A549 (cell line): Measurements from ENCODE around the gene PTPN1. TPM values are rescaled to one million over a fixed set of nuclear protein-coding genes. Genes with fewer than 3 reads are reported as not detected.
"Not testable (repeated sequence)": the region's sequence is repeated elsewhere in the genome, so short reads cannot be mapped to it uniquely, and the experiment has no call there.

Experiments used
- ATAC-seq, 2 experiments: fragments of 200-7000 bp in 1 of 2; fragments of >200 bp in 1 of 2; cut with Nextera tagmentation in 1 of 2; cut with Tn5 transposase in 1 of 2; 3 replicates each; pipeline versions ENCODE4 v1.8.0 to v1.9.1; 2018 to 2020; ENCODE audit warnings: mild to moderate bottlenecking in 1 of 2, moderate library complexity in 1 of 2
- CTCF ChIA-PET: fragments of 300-600 bp; sonication (Branson Sonifier 250); formaldehyde crosslinking; extraction: SDS; loops from one replicate; lab custom pipeline; 2021; ENCODE audit warnings: antibody characterized with exemption, inconsistent platforms; lab: Yijun Ruan, JAX
- POLR2A ChIA-PET: fragments of 350-600 bp; formaldehyde crosslinking; extraction: SDS; loops from one replicate; lab custom pipeline; 2021; ENCODE audit warnings: antibody characterized with exemption, inconsistent platforms; lab: Yijun Ruan, JAX
- DNase-seq, 2 experiments: peaks; one replicate each; pipeline versions ENCODE4 v3.0.0 to v3.0.0-alpha.2; 2011 to 2016; ENCODE audit warnings: low read depth in 1 of 2, low spot score in 1 of 2
- FAIRE-seq: peaks from 2 replicates; lab custom pipeline; 2011; peaks lifted over from hg19 to GRCh38; lab: Jason Lieb, UNC
- H3K27ac ChIP-seq, 2 experiments: fragments of >200 bp; sonication (Bioruptor Twin); formaldehyde crosslinking; 3 replicates each; pipeline ENCODE4 v1.5.1; 2016 to 2017
- H3K4me1 ChIP-seq: fragments of >200 bp; sonication (Bioruptor Twin); formaldehyde crosslinking; 3 replicates; pipeline ENCODE4 v1.6.1; 2016
- H3K4me2 ChIP-seq: fragments of >200 bp; sonication (Bioruptor Twin); formaldehyde crosslinking; 3 replicates; pipeline ENCODE4 v1.6.1; 2016
- H3K4me3 ChIP-seq: fragments of >200 bp; sonication (Bioruptor Twin); formaldehyde crosslinking; 3 replicates; pipeline ENCODE4 v1.5.1; 2016
- H3K9me3 ChIP-seq: fragments of >200 bp; sonication (Bioruptor Twin); formaldehyde crosslinking; 3 replicates; pipeline ENCODE4 v1.6.1; 2016
- ATOH8 ChIP-seq: fragments of 250-450 bp; sonication (Bioruptor Pico); IDR thresholded peaks from 2 replicates; pipeline ENCODE4 v1.5.0; 2020; ENCODE audit warnings: low read depth, mild to moderate bottlenecking, moderate library complexity
- BCL3 ChIP-seq: fragments of >200 bp; sonication (Bioruptor Twin); formaldehyde crosslinking; IDR thresholded peaks from 3 replicates; pipeline ENCODE4 v1.6.1; 2016
- CEBPB ChIP-seq, 2 experiments: fragments of >200 bp in 1 of 2; sonication (Bioruptor Twin) in 1 of 2; formaldehyde crosslinking in 1 of 2; IDR thresholded peaks; 2 replicates each; pipeline ENCODE4 v1.6.1; 2012 to 2016
- CHD4 ChIP-seq: fragments of 200-600 bp; sonication (generic); IDR thresholded peaks from 2 replicates; pipeline ENCODE4 v1.6.1; 2016; ENCODE audit warnings: antibody characterized with exemption, mild to moderate bottlenecking, borderline replicate concordance
- E2F6 ChIP-seq: IDR thresholded peaks from 2 replicates; pipeline ENCODE4 v1.6.1; 2012; ENCODE audit warnings: low read depth, borderline replicate concordance
- EHF ChIP-seq: fragments of 250-450 bp; sonication (Bioruptor Pico); IDR thresholded peaks from 2 replicates; pipeline ENCODE4 v1.5.0; 2020; ENCODE audit warnings: mild to moderate bottlenecking
- ESRRA ChIP-seq: fragments of 150-350 bp; IDR thresholded peaks from 2 replicates; pipeline ENCODE4 v1.6.1; 2014; ENCODE audit warnings: mild to moderate bottlenecking, low read length, borderline replicate concordance
- FOXS1 ChIP-seq: fragments of 250-450 bp; sonication (Bioruptor Pico); IDR thresholded peaks from 2 replicates; pipeline ENCODE4 v1.5.0; 2020; ENCODE audit warnings: mild to moderate bottlenecking, moderate library complexity
- HOXA7 ChIP-seq: fragments of 250-450 bp; sonication (Bioruptor Pico); IDR thresholded peaks from 2 replicates; pipeline ENCODE4 v1.5.0; 2020; ENCODE audit warnings: mild to moderate bottlenecking, moderate library complexity
- HOXB13 ChIP-seq: fragments of 250-450 bp; sonication (Bioruptor Pico); IDR thresholded peaks from 2 replicates; pipeline ENCODE4 v1.5.0; 2020; ENCODE audit warnings: low read depth, mild to moderate bottlenecking, moderate library complexity
- JUNB ChIP-seq: fragments of >200 bp; sonication (Bioruptor Twin); formaldehyde crosslinking; IDR thresholded peaks from 2 replicates; pipeline ENCODE4 v1.6.1; 2016
- MAZ ChIP-seq: fragments of 150-350 bp; IDR thresholded peaks from 2 replicates; pipeline ENCODE4 v1.6.1; 2014; ENCODE audit warnings: antibody characterized with exemption, low read depth, low read length, borderline replicate concordance
- RCOR1 ChIP-seq: fragments of 150-350 bp; IDR thresholded peaks from 2 replicates; pipeline ENCODE4 v1.6.1; 2014; ENCODE audit warnings: antibody characterized with exemption, low read length, low read depth
- SREBF2 ChIP-seq: fragments of 450-650 bp; IDR thresholded peaks from 2 replicates; pipeline ENCODE4 v1.6.1; 2014; ENCODE audit warnings: mild to moderate bottlenecking, moderate library complexity
- ZFP36 ChIP-seq: fragments of 450-650 bp; IDR thresholded peaks from 2 replicates; pipeline ENCODE4 v1.6.1; 2014; ENCODE audit warnings: borderline replicate concordance; ENCODE audit not compliant: partially characterized antibody
- WGBS: methylation state at CpG from one replicate; pipeline ENCODE4 v1.1.6; 2017; ENCODE audit errors: missing lambda C conversion rate; 5-methylcytosine and 5-hydroxymethylcytosine counted together
- polyA plus RNA-seq, 4 experiments: library from polyadenylated mRNA; depleted of rRNA in 3 of 4; stranded (reverse); fragments of >200 nt; fragmentation: RNase III in 1 of 4; extraction: RNeasy Plus Mini Kit Qiagen cat#74134 plus additional on column Dnase treatment in 1 of 4; gene quantifications; 2 replicates in 3 of 4; 3 replicates in 1 of 4; pipeline ENCODE4 v1.2.3, GENCODE V29; 2011 to 2017

The PTPN1 gene
- polyA plus RNA-seq, 2 of the 4 experiments (the other 2 are of a cell fraction), result 23.2 to 24.3 TPM

- peaks cover 13% of the 10 kb centered on the region for H3K4me1 ChIP-seq
- H3K9me3 ChIP-seq, result no peaks in the 10 kb centered on the region
- no peak for FAIRE-seq
- no peak overlapping the region for H3K27ac ChIP-seq
- no peak overlapping the region for H3K4me3 ChIP-seq
- TF ChIP-seq ESRRA (no peak), ZFP36 (no peak)
- no peak for DNase-seq
- 73% methylated on average over 3 of the region's 3 CpGs for WGBS
- no peak for ATAC-seq
- POLR2A ChIA-PET, result interaction anchor here (0.6 kb wide), 1 partner anchor 350 kb away, joined by 11 read pairs; no protein-coding TSS in a partner anchor
- no peak overlapping the region for H3K4me2 ChIP-seq
- CTCF ChIA-PET, result interaction anchor here (0.8 to 2.2 kb wide), 7 partner anchors 13 to 527 kb away, joined by 3 to 7 read pairs (median 4); partner anchors contain the start of gene BCAS4
These were observed 4.0 kb upstream of the PTPN1 start for GRCh38 chr20:50506270-50506579.

GRCh38 chr20:50507745-50508144 lies 2.4 kb upstream of the PTPN1 start:
- H3K4me3 ChIP-seq, H3K9me3 ChIP-seq, H3K27ac ChIP-seq, FAIRE-seq, H3K4me2 ChIP-seq, DNase-seq, POLR2A ChIA-PET, ATAC-seq: not testable (repeated sequence)
- 96% methylated on average over 5 of the region's 5 CpGs for WGBS
- H3K4me1 ChIP-seq, result peaks cover 28% of the 10 kb centered on the region
- CTCF ChIA-PET, result interaction anchor here (1.2 to 1.3 kb wide), 2 partner anchors 30 to 44 kb away, joined by 3 to 4 read pairs; no protein-coding TSS in a partner anchor

- no peak for TF ChIP-seq HOXA7 (CRISPR knock-in tag)
- no peak for TF ChIP-seq HOXB13
- no peak for TF ChIP-seq EHF (CRISPR knock-in tag)
- no peak for TF ChIP-seq BCL3
- TF ChIP-seq E2F6, result no peak
- TF ChIP-seq RCOR1, result no peak
- no peak for TF ChIP-seq MAZ
- no peak for TF ChIP-seq CEBPB (IDR thresholded peaks at IDR 0.05)
- TF ChIP-seq JUNB, result no peak
- TF ChIP-seq SREBF2, result no peak
- TF ChIP-seq ATOH8 (CRISPR knock-in tag), result no peak
- no peak for TF ChIP-seq FOXS1 (CRISPR knock-in tag)
- TF ChIP-seq CHD4, result no peak
- Histone ChIP-seq H3K4me2 (no peak overlapping the region), H3K27ac (0 out of 6 replicates have a peak overlapping the region, but pooled peaks of 1 of the 2 experiments have one; percentile 13), H3K4me3 (no peak overlapping the region), H3K9me3 (no peaks in the 10 kb centered on the region), H3K4me1 (peaks cover 33% of the 10 kb centered on the region)
- FAIRE-seq (no peak), DNase-seq (no peak), ATAC-seq (no peak)
- CTCF ChIA-PET, result interaction anchor here (1.2 to 2.5 kb wide), 3 partner anchors 30 to 67 kb away, joined by 3 to 15 read pairs (median 4); no protein-coding TSS in a partner anchor
- POLR2A ChIA-PET, result interaction anchor here (0.7 kb wide), 1 partner anchor 118 kb away, joined by 5 read pairs; no protein-coding TSS in a partner anchor
- 81% methylated on average over 9 of the region's 9 CpGs for WGBS
These were observed 1.9 kb upstream of the PTPN1 start for GRCh38 chr20:50508171-50508755.
